SIG-M5 (cell line): ENCODE measurements around the gene SLC25A30.

Source experiments
- DNase-seq: peaks from one replicate; lab custom pipeline; 2025; lab: John Stamatoyannopoulos, UW

Gene SLC25A30

GRCh38 chr13:45417790-45418534 lies at the start of gene SLC25A30:
TSS of gene SLC25A30 (minus strand) at chr13:45418373. CDS start at chr13:45411425, 6,948 bp downstream.
- DNase-seq = peak; percentile 30

GRCh38 chr13:45466359-45466758 lies 48.2 kb upstream of the SLC25A30 start:
- DNase-seq = no peak

GRCh38 chr13:45464687-45465453 lies 46.7 kb upstream of the SLC25A30 start, which contains the start of gene COG3:
TSS of gene COG3 (plus strand) at chr13:45464939. CDS start at chr13:45465037, 98 bp downstream.
- DNase-seq = peak; percentile 98

- no peak for DNase-seq
Measured at GRCh38 chr13:45464141-45464686, 46.0 kb upstream of the SLC25A30 start.

- DNase-seq = no peak
Measured at GRCh38 chr13:45456196-45456972, 38.2 kb upstream of the SLC25A30 start.

GRCh38 chr13:45454204-45454603 lies 36.0 kb upstream of the SLC25A30 start:
- no peak for DNase-seq

GRCh38 chr13:45451282-45451681 lies 33.1 kb upstream of the SLC25A30 start:
- DNase-seq = no peak

- DNase-seq = no peak
Measured at GRCh38 chr13:45448965-45449559, 30.9 kb upstream of the SLC25A30 start.

GRCh38 chr13:45447050-45447661 lies 29.0 kb upstream of the SLC25A30 start:
- no peak for DNase-seq

- DNase-seq = no peak
Measured at GRCh38 chr13:45446181-45446580, 28.0 kb upstream of the SLC25A30 start.

- DNase-seq = no peak
Measured at GRCh38 chr13:45445053-45445452, 26.9 kb upstream of the SLC25A30 start.

- DNase-seq = no peak
Measured at GRCh38 chr13:45441633-45442032, 23.5 kb upstream of the SLC25A30 start.

- no peak for DNase-seq
Measured at GRCh38 chr13:45439781-45440462, 21.7 kb upstream of the SLC25A30 start.

GRCh38 chr13:45439008-45439407 lies 20.8 kb upstream of the SLC25A30 start:
- DNase-seq = no peak

GRCh38 chr13:45437947-45438346 lies 19.8 kb upstream of the SLC25A30 start:
- no peak for DNase-seq

- DNase-seq = no peak
Measured at GRCh38 chr13:45436953-45437352, 18.8 kb upstream of the SLC25A30 start.

GRCh38 chr13:45436332-45436731 lies 18.2 kb upstream of the SLC25A30 start:
- DNase-seq = no peak

- DNase-seq = no peak
Measured at GRCh38 chr13:45434556-45435371, 16.6 kb upstream of the SLC25A30 start.

- no peak for DNase-seq
Measured at GRCh38 chr13:45433381-45433790, 15.2 kb upstream of the SLC25A30 start.
